ENCODE data around the gene NDUFB2. TPM values are rescaled to one million over a fixed set of nuclear protein-coding genes. Genes with fewer than 3 reads are reported as not detected.
A peak's percentile ranks its signal among the peaks of the same experiment; 100 is the strongest.
"Not testable (repeated sequence)": the region's sequence is repeated elsewhere in the genome, so short reads cannot be mapped to it uniquely, and the experiment has no call there.

Gene NDUFB2
- total and polyA plus RNA-seq, 2 experiments from 2014 or later, result 324 to 432 TPM

DNA sequence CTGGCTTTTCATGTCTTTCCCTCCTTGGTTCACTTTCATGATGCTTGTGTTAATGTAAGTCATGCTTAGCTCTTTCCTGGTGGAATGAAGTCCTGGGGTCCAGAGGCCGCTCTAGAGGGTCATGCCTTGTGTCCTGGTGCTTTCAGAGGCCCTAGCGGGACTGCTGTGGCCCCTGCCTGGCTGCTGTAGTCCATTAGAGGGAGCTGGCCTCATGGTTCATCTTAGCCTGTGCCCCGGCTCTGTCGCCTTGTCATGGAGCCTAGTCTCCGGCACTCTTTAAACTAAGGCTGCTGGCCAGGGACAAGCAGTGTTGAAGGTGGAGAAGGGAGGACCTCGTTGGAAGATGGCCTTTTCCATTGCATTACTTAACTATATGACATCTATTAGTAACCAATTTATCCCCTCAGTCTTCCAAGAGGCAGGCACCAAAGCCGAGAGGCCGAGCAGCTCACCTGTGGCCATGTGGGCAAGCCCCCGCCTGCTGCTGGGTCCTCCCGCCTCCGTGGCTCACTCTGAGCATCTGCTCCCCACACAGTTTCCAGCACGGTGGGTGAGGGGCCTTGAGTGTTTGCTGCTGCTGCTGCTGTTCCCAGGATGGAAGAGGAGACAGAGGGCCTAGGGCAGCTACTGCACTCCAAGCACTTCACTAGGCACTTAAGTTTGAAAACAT is 5.0 kb upstream of the NDUFB2 start:
- Histone ChIP-seq H4K20me1 (ENCODE audit: insufficient read depth) (no peaks in the 10 kb centered on the region), H3K9me2 (ENCODE audit: insufficient read depth) (no peaks in the 10 kb centered on the region), H3K4me1 (ENCODE audit: insufficient read depth) (peaks cover 6% of the 10 kb centered on the region; the same call in 1 of the 2 replicates), H3K79me2 (ENCODE audit: insufficient read depth) (no peaks in the 10 kb centered on the region), H3F3A (ENCODE audit: insufficient read depth) (peaks cover 5% of the 10 kb centered on the region; the same call in 1 of the 2 replicates), H3K4me2 (ENCODE audit: unreplicated experiment) (no peak overlapping the region), H3K36me3 (ENCODE audit: low read depth) (no peaks in the 10 kb centered on the region), H3K27me3 (replicated peaks; ENCODE audit: insufficient read depth) (no peaks in the 10 kb centered on the region), H3K9me3 (ENCODE audit: low read depth) (no peaks in the 10 kb centered on the region), H3K4me3 (no peak overlapping the region), H3K27ac (no peak overlapping the region), H2AFZ (no peak overlapping the region), H3K9ac (no peak overlapping the region)
- 83 to 85% methylated on average over 12 of the region's 12 CpGs for WGBS, 2 experiments (ENCODE audit: low coverage in 1 of 2, low lambda C conversion rate in 2 of 2, missing lambda C conversion rate in 2 of 2)
- DNase-seq, result no peak
- TF ChIP-seq EZH2 (IDR thresholded peaks at IDR 0.05; ENCODE audit: insufficient read depth, poor library complexity, severe bottlenecking) (no peak), EZH2phosphoT487 (IDR thresholded peaks at IDR 0.05; ENCODE audit: insufficient read depth, low read depth) (no peak)
- in situ Hi-C loops (cut with MboI), result no loop called here

GRCh38 chr7:140693849-140694248 is 2.7 kb upstream of the NDUFB2 start:
- in situ Hi-C loops (cut with MboI); H3K4me3 ChIP-seq; H3K9me3 ChIP-seq (ENCODE audit: low read depth); H3K9ac ChIP-seq; H3K4me1 ChIP-seq (ENCODE audit: insufficient read depth); H3K36me3 ChIP-seq (ENCODE audit: low read depth); H4K20me1 ChIP-seq (ENCODE audit: insufficient read depth); H2AFZ ChIP-seq; H3K27ac ChIP-seq; DNase-seq; H3K27me3 ChIP-seq (replicated peaks; ENCODE audit: insufficient read depth); H3K9me2 ChIP-seq (ENCODE audit: insufficient read depth); H3K4me2 ChIP-seq (ENCODE audit: unreplicated experiment); H3F3A ChIP-seq (ENCODE audit: insufficient read depth): not testable (repeated sequence)
- 95 to 97% methylated on average over 10 of the region's 10 CpGs for WGBS, 2 experiments (ENCODE audit: low coverage in 1 of 2, low lambda C conversion rate in 2 of 2, missing lambda C conversion rate in 2 of 2)
- H3K79me2 ChIP-seq (ENCODE audit: insufficient read depth), result peaks cover 17% of the 10 kb centered on the region

- Histone ChIP-seq H3K36me3 (ENCODE audit: low read depth) (no peaks in the 10 kb centered on the region), H3K27me3 (replicated peaks; ENCODE audit: insufficient read depth) (no peaks in the 10 kb centered on the region), H3K9me2 (ENCODE audit: insufficient read depth) (no peaks in the 10 kb centered on the region), H3K27ac (no peak overlapping the region), H3K4me1 (ENCODE audit: insufficient read depth) (peaks cover 6% of the 10 kb centered on the region; the same call in 1 of the 2 replicates), H3K9ac (no peak overlapping the region), H3K79me2 (ENCODE audit: insufficient read depth) (peaks cover 25% of the 10 kb centered on the region), H3K4me3 (no peak overlapping the region), H4K20me1 (ENCODE audit: insufficient read depth) (no peaks in the 10 kb centered on the region), H2AFZ (no peak overlapping the region), H3K9me3 (ENCODE audit: low read depth) (no peaks in the 10 kb centered on the region), H3K4me2 (ENCODE audit: unreplicated experiment) (no peak overlapping the region), H3F3A (ENCODE audit: insufficient read depth) (peaks cover 5% of the 10 kb centered on the region; the same call in 1 of the 2 replicates)
- in situ Hi-C loops (cut with MboI), result no loop called here
- TF ChIP-seq EZH2phosphoT487 (IDR thresholded peaks at IDR 0.05; ENCODE audit: insufficient read depth, low read depth) (no peak), EZH2 (IDR thresholded peaks at IDR 0.05; ENCODE audit: insufficient read depth, poor library complexity, severe bottlenecking) (no peak)
- 81 to 86% methylated on average over 6 of the region's 6 CpGs for WGBS, 2 experiments (ENCODE audit: low coverage in 1 of 2, low lambda C conversion rate in 2 of 2, missing lambda C conversion rate in 2 of 2)
- DNase-seq, result no peak
Measured at GRCh38 chr7:140694592-140694991, 1.9 kb upstream of the NDUFB2 start.

GRCh38 chr7:140695381-140695780 is 1.1 kb upstream of the NDUFB2 start:
- Histone ChIP-seq H3F3A (ENCODE audit: insufficient read depth) (peaks cover 5% of the 10 kb centered on the region; the same call in 1 of the 2 replicates), H3K4me1 (ENCODE audit: insufficient read depth) (peaks cover 6% of the 10 kb centered on the region; the same call in 1 of the 2 replicates), H2AFZ (peak overlapping the region; percentile 78; the same call in 1 of the 2 replicates), H3K4me3 (no peak overlapping the region), H3K36me3 (ENCODE audit: low read depth) (no peaks in the 10 kb centered on the region), H3K27me3 (replicated peaks; ENCODE audit: insufficient read depth) (no peaks in the 10 kb centered on the region), H4K20me1 (ENCODE audit: insufficient read depth) (no peaks in the 10 kb centered on the region), H3K4me2 (ENCODE audit: unreplicated experiment) (no peak overlapping the region), H3K27ac (no peak overlapping the region), H3K9me3 (ENCODE audit: low read depth) (no peaks in the 10 kb centered on the region), H3K79me2 (ENCODE audit: insufficient read depth) (peaks cover 32% of the 10 kb centered on the region), H3K9me2 (ENCODE audit: insufficient read depth) (no peaks in the 10 kb centered on the region), H3K9ac (0 out of 2 replicates have a peak overlapping the region, but pooled peaks have one; percentile 90)
- TF ChIP-seq EZH2 (IDR thresholded peaks at IDR 0.05; ENCODE audit: insufficient read depth, poor library complexity, severe bottlenecking), result no peak
- TF ChIP-seq EZH2phosphoT487 (IDR thresholded peaks at IDR 0.05; ENCODE audit: insufficient read depth, low read depth), result no peak
- WGBS, 2 experiments (ENCODE audit: low coverage in 1 of 2, low lambda C conversion rate in 2 of 2, missing lambda C conversion rate in 2 of 2), result 87 to 95% methylated on average over 11 of the region's 11 CpGs
- in situ Hi-C loops (cut with MboI), result no loop called here
- no peak for DNase-seq

All from GM23248 (cell line).